Retinal pigment epithelial cell (primary cell): ENCODE data around the gene PPARD.

ENCODE experiments used
- DNase-seq: peaks from one replicate; pipeline ENCODE4 v3.0.0-alpha.2; 2010; ENCODE audit warnings: low read depth
- H3K4me3 ChIP-seq: 2 replicates; pipeline ENCODE4 v1.5.1; 2011; ENCODE audit warnings: mild to moderate bottlenecking, low read length, control low read depth, moderate library complexity
- TF ChIP-seq, protein P1 (sequence below): conservative IDR thresholded peaks from 2 replicates; pipeline ENCODE4 v1.5.1; 2011; ENCODE audit warnings: low read depth, low read length, control low read depth, inconsistent platforms

PPARD gene

DNA sequence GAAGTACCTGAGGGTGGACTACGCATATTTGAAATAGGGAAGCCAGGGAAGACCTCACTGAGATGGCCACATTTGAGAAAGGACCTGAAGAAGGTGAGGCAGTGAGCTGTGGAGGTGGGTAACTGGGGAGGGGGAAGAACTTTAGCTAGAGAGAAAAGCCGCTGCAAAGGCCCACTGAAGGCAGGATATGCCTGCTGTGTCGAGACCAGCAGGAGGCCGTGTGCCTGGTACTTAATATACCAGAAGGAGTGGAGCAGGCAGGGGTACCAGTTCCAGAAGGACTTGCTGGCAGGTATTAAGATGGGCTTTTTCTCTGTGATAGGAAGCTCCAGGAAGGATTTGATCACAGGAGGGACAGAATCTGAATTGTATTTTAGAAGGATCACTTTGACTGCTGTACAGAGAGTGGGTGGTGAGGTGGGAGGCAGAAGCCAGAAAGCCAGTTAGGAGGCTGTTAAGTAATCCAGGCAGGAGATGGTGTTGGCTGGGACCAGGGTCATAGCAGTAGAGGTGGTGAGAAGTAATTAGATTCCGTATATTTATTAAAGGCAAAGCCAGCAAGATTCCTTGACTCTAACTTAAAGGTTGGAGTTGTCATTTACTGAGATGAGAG is 55.6 kb downstream of the PPARD start:
- no peak overlapping the region for H3K4me3 ChIP-seq
- TF ChIP-seq, protein P1, sequence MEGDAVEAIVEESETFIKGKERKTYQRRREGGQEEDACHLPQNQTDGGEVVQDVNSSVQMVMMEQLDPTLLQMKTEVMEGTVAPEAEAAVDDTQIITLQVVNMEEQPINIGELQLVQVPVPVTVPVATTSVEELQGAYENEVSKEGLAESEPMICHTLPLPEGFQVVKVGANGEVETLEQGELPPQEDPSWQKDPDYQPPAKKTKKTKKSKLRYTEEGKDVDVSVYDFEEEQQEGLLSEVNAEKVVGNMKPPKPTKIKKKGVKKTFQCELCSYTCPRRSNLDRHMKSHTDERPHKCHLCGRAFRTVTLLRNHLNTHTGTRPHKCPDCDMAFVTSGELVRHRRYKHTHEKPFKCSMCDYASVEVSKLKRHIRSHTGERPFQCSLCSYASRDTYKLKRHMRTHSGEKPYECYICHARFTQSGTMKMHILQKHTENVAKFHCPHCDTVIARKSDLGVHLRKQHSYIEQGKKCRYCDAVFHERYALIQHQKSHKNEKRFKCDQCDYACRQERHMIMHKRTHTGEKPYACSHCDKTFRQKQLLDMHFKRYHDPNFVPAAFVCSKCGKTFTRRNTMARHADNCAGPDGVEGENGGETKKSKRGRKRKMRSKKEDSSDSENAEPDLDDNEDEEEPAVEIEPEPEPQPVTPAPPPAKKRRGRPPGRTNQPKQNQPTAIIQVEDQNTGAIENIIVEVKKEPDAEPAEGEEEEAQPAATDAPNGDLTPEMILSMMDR, result no peak
- no peak for DNase-seq

DNA sequence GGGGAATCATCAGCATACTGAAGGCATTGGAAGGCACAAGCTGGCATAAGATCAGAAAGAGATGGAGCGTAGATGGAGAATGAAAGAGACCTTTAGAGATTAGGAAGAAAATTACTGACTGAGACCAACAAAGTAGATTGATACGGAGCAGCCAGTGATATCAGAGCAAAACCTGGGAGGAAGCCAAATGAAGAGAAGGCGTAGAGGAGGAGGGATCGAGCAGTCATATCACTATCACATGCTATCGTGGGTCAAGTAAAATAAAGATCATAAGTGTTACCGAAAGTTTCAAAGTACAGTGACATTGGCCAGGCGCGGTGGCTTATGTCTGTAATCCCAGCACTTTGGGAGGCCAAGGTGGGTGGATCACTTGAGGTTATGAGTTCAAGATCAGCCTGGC is 56.2 kb downstream of the PPARD start:
- TF ChIP-seq, protein P1, result no peak
- no peak overlapping the region for H3K4me3 ChIP-seq
- DNase-seq, result no peak

GRCh38 chr6:35400111-35400510 is 57.8 kb downstream of the PPARD start:
- no peak for DNase-seq
- TF ChIP-seq, protein P1, result no peak
- no peak overlapping the region for H3K4me3 ChIP-seq

- TF ChIP-seq, protein P1, result no peak
- DNase-seq, result no peak
- no peak overlapping the region for H3K4me3 ChIP-seq
Observed at GRCh38 chr6:35400901-35401311, 58.5 kb downstream of the PPARD start.

- no peak for DNase-seq
- no peak overlapping the region for H3K4me3 ChIP-seq
- TF ChIP-seq, protein P1, result no peak
Observed at GRCh38 chr6:35401514-35401913, 59.2 kb downstream of the PPARD start.

GRCh38 chr6:35402136-35402855 is 59.9 kb downstream of the PPARD start:
- DNase-seq, result no peak
- TF ChIP-seq, protein P1, result no peak
- no peak overlapping the region for H3K4me3 ChIP-seq

GRCh38 chr6:35402856-35403191 is 60.5 kb downstream of the PPARD start:
- TF ChIP-seq, protein P1, result no peak
- DNase-seq, result no peak
- H3K4me3 ChIP-seq, result no peak overlapping the region
